ENCODE data around the gene SERPINB11. TPM values are rescaled to one million over a fixed set of nuclear protein-coding genes. Genes with fewer than 3 reads are reported as not detected.

The SERPINB11 gene
- total RNA-seq, 1 experiment from 2014 or later = not detected

DNA sequence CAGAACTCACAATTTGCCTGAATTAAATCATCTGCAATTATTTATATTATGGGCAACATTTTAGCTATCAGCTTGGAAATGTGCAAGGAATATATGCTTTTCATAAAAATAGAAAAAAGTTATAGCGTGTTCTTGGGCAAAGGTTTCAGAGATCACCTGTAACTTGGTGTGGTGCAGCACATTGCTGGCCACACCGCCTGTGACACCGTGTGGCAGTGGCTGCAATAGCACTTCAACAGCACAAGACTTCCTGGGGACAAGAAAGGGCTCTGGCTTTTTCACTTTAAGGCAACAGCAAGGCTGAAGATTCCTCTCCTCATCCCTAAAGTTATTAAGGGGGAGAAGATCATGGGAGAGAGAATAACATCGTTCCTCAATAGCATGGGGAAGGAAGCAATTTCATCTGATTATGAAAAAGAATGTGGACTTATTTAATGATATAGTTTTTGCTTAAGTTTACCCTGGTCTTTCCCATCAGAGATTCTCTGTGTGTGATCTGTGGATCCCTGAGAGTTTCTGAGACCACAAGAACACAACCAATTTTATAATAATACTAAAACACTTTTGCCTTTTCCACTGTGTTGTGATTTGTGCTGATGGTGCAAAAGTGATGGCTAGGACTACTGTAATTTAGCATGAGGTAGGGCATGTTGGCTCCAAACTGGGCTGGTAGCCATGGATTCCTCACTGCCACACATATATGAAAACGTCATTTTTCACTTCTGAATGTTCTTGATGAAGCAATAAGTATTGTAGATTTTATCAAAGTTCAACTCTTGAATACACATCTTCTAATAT lies 26.0 kb upstream of the SERPINB11 start:
- intact Hi-C loops (cut with micrococcal nuclease; ENCODE audit: unreplicated experiment) = loop anchor here (1.0 to 5.0 kb wide), 3 partner anchors 72 to 158 kb away; no protein-coding TSS in a partner anchor

DNA sequence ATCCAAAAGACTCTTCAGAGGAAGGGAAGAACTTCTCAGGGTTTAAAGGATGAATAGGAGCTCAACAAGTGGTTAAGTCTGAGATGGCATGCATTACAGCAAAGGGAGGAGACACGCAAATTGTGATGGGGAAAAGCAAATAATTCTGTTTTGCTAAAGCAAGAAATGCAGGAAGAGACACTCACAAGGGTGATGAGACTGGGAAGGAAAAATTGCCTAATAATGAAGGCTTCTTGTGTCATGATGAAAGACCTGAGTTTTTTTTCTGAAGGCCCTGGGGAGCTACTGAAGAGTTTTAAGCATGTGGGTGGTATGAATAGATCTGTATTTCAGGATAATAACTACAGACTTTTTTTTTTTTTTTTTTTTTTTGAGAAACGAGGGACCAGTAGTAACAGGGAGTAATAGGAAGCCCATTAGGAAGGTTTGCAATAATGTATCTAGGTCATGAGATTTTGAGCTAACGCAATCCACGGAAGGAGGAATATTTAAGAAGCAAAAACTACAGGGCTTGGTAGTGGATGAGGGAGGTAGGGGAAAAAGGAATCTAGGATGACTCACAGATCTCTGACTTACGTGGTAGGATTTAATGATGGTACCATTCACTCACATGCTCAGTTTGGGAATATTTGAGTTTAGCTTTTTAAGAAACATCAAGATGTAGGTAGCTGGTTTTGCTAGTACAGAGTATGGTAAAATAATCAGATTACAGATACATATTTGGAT lies 25.1 kb upstream of the SERPINB11 start:
- intact Hi-C loops (cut with micrococcal nuclease; ENCODE audit: unreplicated experiment) = loop anchor here (5.0 kb wide), 1 partner anchor 100 kb away; no protein-coding TSS in a partner anchor
- H3K9me3 Mint-ChIP-seq (ENCODE audit: low read depth, unreplicated experiment) = peaks cover 3% of the 10 kb centered on the region
- H3K27ac Mint-ChIP-seq (ENCODE audit: unreplicated experiment) = no peak overlapping the region
- no peak for TF ChIP-seq CTCF (IDR thresholded peaks at IDR 0.05; ENCODE audit: unreplicated experiment)
- no TSS peak for BruUV-seq (replicated peaks)
- no peaks in the 10 kb centered on the region for H3K36me3 Mint-ChIP-seq (ENCODE audit: insufficient read depth, unreplicated experiment)
- peaks cover 37% of the 10 kb centered on the region for H3K4me1 Mint-ChIP-seq (ENCODE audit: low read depth, unreplicated experiment)
- CTCF ChIA-PET = interaction anchor here (0.7 to 0.9 kb wide), 2 partner anchors 64 to 135 kb away, joined by 3 to 4 read pairs; partner anchors contain the start of gene SERPINB12
- H3K4me3 Mint-ChIP-seq (ENCODE audit: low read depth, unreplicated experiment) = no peak overlapping the region
- DNase-seq = no peak
- no peaks in the 10 kb centered on the region for H3K27me3 Mint-ChIP-seq (ENCODE audit: unreplicated experiment)

More for the DNA sequence above, 26.0 kb upstream of the SERPINB11 start:
- CTCF ChIA-PET = interaction anchor here (0.7 to 1.0 kb wide), 2 partner anchors 65 to 135 kb away, joined by 3 to 4 read pairs; partner anchors contain the start of gene SERPINB12
- Mint-ChIP-seq H3K9me3 (ENCODE audit: low read depth, unreplicated experiment) (peaks cover 3% of the 10 kb centered on the region), H3K27me3 (ENCODE audit: unreplicated experiment) (no peaks in the 10 kb centered on the region), H3K36me3 (ENCODE audit: insufficient read depth, unreplicated experiment) (no peaks in the 10 kb centered on the region), H3K4me1 (ENCODE audit: low read depth, unreplicated experiment) (peaks cover 28% of the 10 kb centered on the region), H3K27ac (ENCODE audit: unreplicated experiment) (no peak overlapping the region), H3K4me3 (ENCODE audit: low read depth, unreplicated experiment) (no peak overlapping the region)
- DNase-seq = peak; percentile 65
- TF ChIP-seq CTCF (IDR thresholded peaks at IDR 0.05; ENCODE audit: unreplicated experiment) = peak; percentile 70
- no TSS peak for BruUV-seq (replicated peaks)

GRCh38 chr18:63679820-63680606 lies 22.7 kb upstream of the SERPINB11 start:
- peaks cover 3% of the 10 kb centered on the region for H3K9me3 Mint-ChIP-seq (ENCODE audit: low read depth, unreplicated experiment)
- no peak for TF ChIP-seq CTCF (IDR thresholded peaks at IDR 0.05; ENCODE audit: unreplicated experiment)
- peaks cover 5% of the 10 kb centered on the region for H3K36me3 Mint-ChIP-seq (ENCODE audit: insufficient read depth, unreplicated experiment)
- intact Hi-C loops (cut with micrococcal nuclease; ENCODE audit: unreplicated experiment) = loop anchor here (5.0 kb wide), 2 partner anchors 103 to 162 kb away; no protein-coding TSS in a partner anchor
- CTCF ChIA-PET = interaction anchor here (0.7 to 2.1 kb wide), 2 partner anchors 58 to 61 kb away, joined by 3 to 7 read pairs; no protein-coding TSS in a partner anchor
- H3K27me3 Mint-ChIP-seq (ENCODE audit: unreplicated experiment) = no peaks in the 10 kb centered on the region
- DNase-seq = no peak
- no TSS peak for BruUV-seq (replicated peaks)
- no peak overlapping the region for H3K27ac Mint-ChIP-seq (ENCODE audit: unreplicated experiment)
- no peak overlapping the region for H3K4me3 Mint-ChIP-seq (ENCODE audit: low read depth, unreplicated experiment)
- H3K4me1 Mint-ChIP-seq (ENCODE audit: low read depth, unreplicated experiment) = peaks cover 55% of the 10 kb centered on the region

Measured in Calu3 (cell line).